Measurements from ENCODE around the gene ZNF136. TPM values are rescaled to one million over a fixed set of nuclear protein-coding genes. Genes with fewer than 3 reads are reported as not detected.

The ZNF136 gene
- total RNA-seq, 1 donor from 2014 or later: 13.3 TPM

- H3K4me1 Mint-ChIP-seq: no peaks in the 10 kb centered on the region
- no peak overlapping the region for H3K4me3 Mint-ChIP-seq
- no peak for TF ChIP-seq CTCF (conservative IDR thresholded peaks at IDR 0.05)
- DNase-seq (ENCODE audit: low read depth, low spot score): no peak
- peaks cover 67% of the 10 kb centered on the region for H3K36me3 Mint-ChIP-seq (ENCODE audit: low read depth)
- no peak overlapping the region for H3K27ac Mint-ChIP-seq (ENCODE audit: unreplicated experiment)
- H3K9me3 Mint-ChIP-seq: peaks cover 46% of the 10 kb centered on the region
- H3K27me3 Mint-ChIP-seq (ENCODE audit: low read depth): no peaks in the 10 kb centered on the region
Observed at GRCh38 chr19:12217332-12217731, 54.4 kb downstream of the ZNF136 start.

- DNase-seq (ENCODE audit: low read depth, low spot score): no peak
- Mint-ChIP-seq H3K9me3 (peaks cover 24% of the 10 kb centered on the region), H3K4me1 (no peaks in the 10 kb centered on the region), H3K4me3 (no peak overlapping the region), H3K27me3 (ENCODE audit: low read depth) (no peaks in the 10 kb centered on the region), H3K27ac (ENCODE audit: unreplicated experiment) (no peak overlapping the region), H3K36me3 (ENCODE audit: low read depth) (peaks cover 47% of the 10 kb centered on the region)
- TF ChIP-seq CTCF (conservative IDR thresholded peaks at IDR 0.05): no peak
Observed at GRCh38 chr19:12222980-12223630, 60.2 kb downstream of the ZNF136 start.

- Mint-ChIP-seq H3K36me3 (ENCODE audit: low read depth) (peaks cover 44% of the 10 kb centered on the region), H3K4me3 (no peak overlapping the region), H3K9me3 (peaks cover 22% of the 10 kb centered on the region), H3K27ac (ENCODE audit: unreplicated experiment) (peak overlapping the region; percentile 62), H3K4me1 (no peaks in the 10 kb centered on the region), H3K27me3 (ENCODE audit: low read depth) (no peaks in the 10 kb centered on the region)
- no peak for TF ChIP-seq CTCF (conservative IDR thresholded peaks at IDR 0.05)
- DNase-seq (ENCODE audit: low read depth, low spot score): no peak
Observed at GRCh38 chr19:12224676-12225075, 61.8 kb downstream of the ZNF136 start.

GRCh38 chr19:12229990-12230389 is 67.1 kb downstream of the ZNF136 start:
- Mint-ChIP-seq H3K4me1 (no peaks in the 10 kb centered on the region), H3K9me3 (peaks cover 33% of the 10 kb centered on the region), H3K27me3 (ENCODE audit: low read depth) (no peaks in the 10 kb centered on the region), H3K27ac (ENCODE audit: unreplicated experiment) (no peak overlapping the region), H3K4me3 (no peak overlapping the region), H3K36me3 (ENCODE audit: low read depth) (peaks cover 60% of the 10 kb centered on the region)
- TF ChIP-seq CTCF (conservative IDR thresholded peaks at IDR 0.05): no peak
- no peak for DNase-seq (ENCODE audit: low read depth, low spot score)

GRCh38 chr19:12230751-12231733 is 68.1 kb downstream of the ZNF136 start:
- Mint-ChIP-seq H3K4me3 (no peak overlapping the region), H3K4me1 (no peaks in the 10 kb centered on the region), H3K36me3 (ENCODE audit: low read depth) (peaks cover 65% of the 10 kb centered on the region), H3K27me3 (ENCODE audit: low read depth) (no peaks in the 10 kb centered on the region), H3K9me3 (peaks cover 31% of the 10 kb centered on the region), H3K27ac (ENCODE audit: unreplicated experiment) (no peak overlapping the region)
- no peak for TF ChIP-seq CTCF (conservative IDR thresholded peaks at IDR 0.05)
- no peak for DNase-seq (ENCODE audit: low read depth, low spot score)

Data from neural crest cell (in vitro differentiated cells).